Iris pigment epithelial cell (primary cell): ENCODE data around the gene IHH.

ENCODE experiments used
- DNase-seq: peaks from one replicate; pipeline ENCODE4 v3.0.0-alpha.2; 2011; ENCODE audit warnings: low read depth

IHH gene

DNA sequence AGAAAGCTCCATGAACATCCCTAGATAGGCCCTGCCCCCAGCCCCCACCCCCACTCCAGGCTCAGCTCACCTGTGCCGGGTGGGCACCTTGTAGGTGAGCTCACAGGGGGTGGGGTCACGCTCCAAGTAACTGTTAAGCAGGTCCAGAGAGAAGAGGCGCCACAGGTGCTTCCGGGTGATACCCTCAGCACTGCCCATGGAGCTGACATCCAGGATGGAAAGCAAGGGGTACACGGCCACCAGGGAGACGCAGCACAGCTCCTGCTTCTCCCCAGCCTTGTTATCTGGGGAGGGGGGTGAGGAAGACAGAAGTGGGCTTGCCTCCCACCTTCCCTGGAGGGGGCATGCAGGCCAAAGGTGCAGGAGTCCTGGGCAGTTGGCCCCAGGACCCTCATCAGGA, 41.3 kb downstream of the IHH start:
- DNase-seq = no peak

DNA sequence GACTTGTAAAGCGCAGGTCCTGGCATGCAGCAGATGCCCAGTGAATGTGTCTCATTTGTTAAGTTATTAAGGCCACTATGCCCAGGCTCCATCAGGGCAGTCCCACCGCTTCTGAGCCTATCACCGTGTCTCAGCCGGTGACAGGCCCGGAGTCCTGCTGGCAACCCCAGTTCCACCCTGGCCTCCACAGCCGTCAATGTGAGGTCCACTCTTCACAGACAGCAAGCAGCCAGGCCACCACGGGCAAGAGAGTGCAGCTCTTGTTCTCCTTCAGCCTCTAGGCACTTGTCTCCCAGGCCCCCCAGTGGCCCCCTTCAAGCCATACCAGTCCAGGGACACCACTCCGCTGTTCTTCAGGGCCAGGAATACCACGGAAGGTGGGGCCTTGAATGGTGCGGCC, 42.0 kb downstream of the IHH start:
- DNase-seq = no peak

DNA sequence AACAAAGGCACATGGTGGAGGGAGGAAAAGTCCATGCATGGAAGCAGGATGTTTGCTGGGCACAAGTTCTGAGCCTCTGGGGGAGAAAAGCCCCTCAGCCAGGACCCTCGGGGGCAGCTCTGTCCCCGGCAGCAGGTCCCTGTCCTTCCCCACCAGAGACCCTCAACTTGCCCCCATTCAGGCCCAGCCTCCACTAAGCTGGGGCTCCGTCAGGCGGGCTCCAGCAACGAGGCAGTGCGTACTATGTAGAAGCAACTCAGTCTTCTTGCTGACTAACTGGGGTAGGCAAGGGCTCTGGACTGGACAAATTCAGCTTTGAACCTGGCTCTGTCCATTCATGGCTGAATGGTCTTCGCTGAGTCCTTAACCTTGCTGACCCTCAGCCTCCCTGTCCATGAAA, 42.4 kb downstream of the IHH start:
- DNase-seq = no peak

DNA sequence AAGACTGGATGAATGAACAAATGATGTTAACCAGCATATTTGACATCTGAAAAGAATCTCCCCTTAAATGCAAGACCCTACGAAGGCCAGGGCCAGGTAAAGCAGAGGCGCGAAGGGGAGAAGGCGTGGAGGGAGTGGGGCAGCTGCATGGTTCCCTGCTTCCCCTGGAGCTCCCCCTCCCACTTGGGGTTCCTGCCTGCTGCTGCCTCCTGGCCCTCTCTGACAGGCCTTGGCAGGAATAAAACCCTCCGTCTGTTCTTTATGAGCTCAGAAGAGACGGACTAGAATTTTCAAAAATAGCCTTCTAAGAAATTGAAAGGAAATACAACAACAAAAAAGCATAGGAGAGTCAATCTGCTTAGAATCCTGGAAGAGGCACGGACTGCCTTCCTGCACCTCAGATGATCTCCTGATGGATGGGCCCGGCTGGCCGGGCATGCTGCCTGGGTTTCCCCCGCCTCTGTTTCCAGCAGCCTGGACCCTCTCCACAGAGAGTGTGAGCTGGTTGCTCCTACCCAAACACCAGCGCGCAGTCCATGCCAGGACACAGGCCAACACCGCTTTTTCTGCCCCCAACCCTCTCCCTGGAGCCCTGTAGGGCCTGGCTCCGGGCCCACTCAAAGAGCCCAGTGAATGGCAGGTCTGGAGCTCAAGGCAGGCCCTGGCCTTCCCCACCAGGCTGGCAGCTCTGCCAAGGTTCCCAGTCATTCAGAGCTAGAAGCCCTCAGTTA, 43.4 kb downstream of the IHH start:
- no peak for DNase-seq

DNA sequence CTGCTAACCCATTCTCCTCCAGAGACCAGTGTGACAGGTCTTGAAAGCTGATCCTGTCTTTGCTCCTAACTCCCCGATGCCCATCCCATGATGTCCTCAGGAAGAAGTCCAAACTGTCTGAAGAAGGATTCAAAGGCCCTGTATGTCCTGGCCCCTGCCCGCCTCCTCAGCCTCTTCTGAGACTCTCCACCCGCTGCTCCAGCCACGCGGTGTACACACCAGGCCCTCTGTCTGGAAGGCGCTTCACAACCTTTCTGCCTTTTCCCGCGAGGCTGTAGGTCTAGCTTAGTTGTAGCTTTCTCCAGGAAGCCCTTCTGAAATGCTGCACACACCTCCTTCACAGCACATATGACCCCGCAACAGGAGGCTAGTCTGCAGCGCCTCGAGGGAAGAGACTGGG, 44.0 kb downstream of the IHH start:
- no peak for DNase-seq

DNA sequence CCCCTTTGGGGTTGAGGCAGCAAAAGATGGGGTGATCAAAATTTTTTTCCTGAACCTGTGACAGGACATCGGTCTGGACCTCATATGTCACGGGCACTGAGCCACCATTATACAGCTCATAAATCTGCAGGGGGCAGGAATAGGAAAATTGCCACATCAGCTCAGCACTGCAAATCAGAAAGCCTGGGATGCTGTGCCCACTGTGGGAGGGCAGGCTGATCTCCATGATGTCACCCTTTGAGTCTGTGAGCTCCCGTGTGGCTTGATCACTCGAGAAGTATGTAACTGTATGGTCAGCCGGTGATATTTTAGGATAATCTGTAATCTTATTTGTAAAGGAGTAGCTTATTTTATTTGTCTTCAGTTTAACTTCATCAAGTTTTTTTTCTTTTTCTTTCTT, 49.8 kb downstream of the IHH start:
- DNase-seq = no peak

DNA sequence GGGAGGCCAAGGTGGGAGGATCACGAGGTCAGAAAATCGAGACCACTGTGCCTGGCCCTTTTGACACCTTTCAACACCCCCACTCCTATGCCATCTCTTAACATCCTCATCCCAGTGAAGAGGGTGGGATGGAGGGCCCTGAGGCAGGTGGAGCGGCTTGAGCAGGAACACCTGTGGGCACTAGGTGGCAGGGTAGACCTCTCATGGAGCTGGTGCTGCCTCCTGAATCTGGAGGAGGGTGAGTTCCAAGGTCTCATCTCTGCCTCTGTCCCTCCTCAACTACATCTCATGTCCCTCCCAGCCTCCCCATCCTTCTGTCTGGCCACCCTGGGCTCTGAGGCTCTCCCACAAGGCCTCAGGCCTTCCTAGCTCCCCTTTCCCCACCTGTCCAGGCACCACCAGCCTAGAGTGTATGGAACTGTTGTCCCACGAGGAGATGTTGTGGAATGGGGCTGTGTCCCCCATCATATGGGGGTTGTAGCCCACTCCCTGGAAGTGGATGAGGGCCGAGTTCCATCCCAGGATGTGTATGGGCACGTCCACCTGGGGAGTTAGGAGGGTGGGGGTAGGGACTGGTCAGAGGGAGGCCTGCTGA, 50.5 kb downstream of the IHH start:
- DNase-seq = no peak

DNA sequence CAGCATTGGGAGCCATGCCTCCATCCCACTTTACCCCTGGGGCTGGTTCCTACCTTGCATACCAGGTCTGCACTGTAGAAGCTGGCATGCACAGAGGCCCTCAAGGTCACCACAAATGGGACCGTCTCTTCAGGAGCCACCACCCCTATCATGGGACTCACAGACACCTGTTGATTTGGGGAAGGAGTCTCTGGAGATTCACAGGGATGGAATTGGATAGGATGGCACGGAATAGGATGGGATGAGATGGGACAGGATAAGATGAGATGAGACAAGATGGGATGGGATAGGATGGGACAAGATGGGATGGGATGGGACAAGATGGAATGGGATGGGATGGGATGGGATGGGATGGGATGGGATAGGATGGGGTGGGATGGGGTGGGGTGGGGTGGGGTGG, 51.4 kb downstream of the IHH start:
- DNase-seq = no peak
